ENCODE data around the gene INHBA.

- TF ChIP-seq POLR2A (IDR thresholded peaks at IDR 0.05), result no peak
- TF ChIP-seq CTCF (IDR thresholded peaks at IDR 0.05), result no peak
- TF ChIP-seq POLR2AphosphoS5 (IDR thresholded peaks at IDR 0.05), result no peak
These were observed 61.8 kb downstream of the INHBA start for GRCh38 chr7:41641011-41641664.

All from breast epithelium (tissue), 3 donors.